Right lobe of liver (tissue), 4 donors: ENCODE results near the gene CADPS.

Experiments used
- POLR2A ChIP-seq: fragments of 450-650 bp; IDR thresholded peaks from one replicate; pipeline ENCODE4 v1.6.1; 2017; ENCODE audit warnings: antibody characterized with exemption, mild to moderate bottlenecking
- TF ChIP-seq, protein P1 (sequence below), 4 donors: fragments of 200-600 bp in 3 of 4; fragments of 450-650 bp in 1 of 4; IDR thresholded peaks; one replicate each; pipeline versions ENCODE4 v1.5.1 to v1.8.0; 2016 to 2022; ENCODE audit warnings: antibody characterized with exemption in 4 of 4, mild to moderate bottlenecking in 2 of 4
- donor health status: DM: no; HTN: no; CAD: no.
- donor health status: DM: no; HTN: no; CAD: no.
- donor health status: DM: no; HTN: yes; CAD: no.

DNA sequence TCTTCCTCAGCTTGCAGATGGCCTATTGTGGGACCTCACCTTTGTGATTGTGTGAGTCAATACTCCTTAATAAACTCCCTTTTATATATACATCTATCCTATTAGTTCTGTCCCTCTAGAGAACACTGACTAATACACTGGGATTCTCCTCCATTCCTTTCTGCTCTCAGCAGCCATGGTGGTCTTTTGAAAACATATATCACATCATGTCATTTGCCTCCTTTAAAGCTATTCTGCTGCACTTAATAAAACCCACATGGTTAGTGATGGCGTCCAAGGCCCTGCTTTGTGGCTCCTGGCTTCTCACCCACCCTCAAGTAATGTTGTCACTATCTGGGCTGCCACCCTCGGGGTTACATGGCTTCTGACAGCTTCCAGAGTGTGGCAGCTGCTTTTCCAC lies 169.5 kb downstream of the CADPS start:
- TF ChIP-seq, protein P1, sequence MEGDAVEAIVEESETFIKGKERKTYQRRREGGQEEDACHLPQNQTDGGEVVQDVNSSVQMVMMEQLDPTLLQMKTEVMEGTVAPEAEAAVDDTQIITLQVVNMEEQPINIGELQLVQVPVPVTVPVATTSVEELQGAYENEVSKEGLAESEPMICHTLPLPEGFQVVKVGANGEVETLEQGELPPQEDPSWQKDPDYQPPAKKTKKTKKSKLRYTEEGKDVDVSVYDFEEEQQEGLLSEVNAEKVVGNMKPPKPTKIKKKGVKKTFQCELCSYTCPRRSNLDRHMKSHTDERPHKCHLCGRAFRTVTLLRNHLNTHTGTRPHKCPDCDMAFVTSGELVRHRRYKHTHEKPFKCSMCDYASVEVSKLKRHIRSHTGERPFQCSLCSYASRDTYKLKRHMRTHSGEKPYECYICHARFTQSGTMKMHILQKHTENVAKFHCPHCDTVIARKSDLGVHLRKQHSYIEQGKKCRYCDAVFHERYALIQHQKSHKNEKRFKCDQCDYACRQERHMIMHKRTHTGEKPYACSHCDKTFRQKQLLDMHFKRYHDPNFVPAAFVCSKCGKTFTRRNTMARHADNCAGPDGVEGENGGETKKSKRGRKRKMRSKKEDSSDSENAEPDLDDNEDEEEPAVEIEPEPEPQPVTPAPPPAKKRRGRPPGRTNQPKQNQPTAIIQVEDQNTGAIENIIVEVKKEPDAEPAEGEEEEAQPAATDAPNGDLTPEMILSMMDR (IDR thresholded peaks at IDR 0.05) = no peak
- no peak for TF ChIP-seq POLR2A
